Endothelial cell (in vitro differentiated cells): ENCODE data around the gene TMEM151B. TPM values are rescaled to one million over a fixed set of nuclear protein-coding genes. Genes with fewer than 3 reads are reported as not detected.

ENCODE experiments used
- DNase-seq: peaks from one replicate; pipeline ENCODE4 v3.0.0; 2021; ENCODE audit warnings: low spot score
- H3K27ac Mint-ChIP-seq: one replicate; pipeline ENCODE4 v1.8.0; 2021; ENCODE audit warnings: mixed read lengths, inconsistent platforms; ENCODE audit not compliant: unreplicated experiment
- H3K27me3 Mint-ChIP-seq: one replicate; pipeline ENCODE4 v1.8.0; 2021; ENCODE audit warnings: mild to moderate bottlenecking, moderate library complexity, mixed read lengths, inconsistent platforms; ENCODE audit not compliant: unreplicated experiment
- H3K36me3 Mint-ChIP-seq: one replicate; pipeline ENCODE4 v1.8.0; 2021; ENCODE audit warnings: mild to moderate bottlenecking, low read depth, mixed read lengths, inconsistent platforms; ENCODE audit not compliant: unreplicated experiment
- H3K4me1 Mint-ChIP-seq: one replicate; pipeline ENCODE4 v1.8.0; 2021; ENCODE audit warnings: mild to moderate bottlenecking, mixed read lengths, inconsistent platforms; ENCODE audit not compliant: unreplicated experiment
- H3K4me3 Mint-ChIP-seq: one replicate; pipeline ENCODE4 v1.8.0; 2021; ENCODE audit warnings: mild to moderate bottlenecking, mixed read lengths, inconsistent platforms; ENCODE audit not compliant: unreplicated experiment
- H3K9me3 Mint-ChIP-seq: one replicate; pipeline ENCODE4 v1.8.0; 2021; ENCODE audit warnings: mixed read lengths, inconsistent platforms; ENCODE audit not compliant: unreplicated experiment
- CTCF ChIP-seq: fragments of 200-600 bp; sonication (generic); IDR thresholded peaks from one replicate; pipeline ENCODE4 v1.5.0; 2021; ENCODE audit warnings: antibody characterized with exemption; ENCODE audit not compliant: unreplicated experiment
- long read RNA-seq: library from polyadenylated mRNA; unstranded; transcript quantifications from one replicate; pipeline ENCODE4 v2.0.0, GENCODE V29; 2020; ENCODE audit not compliant: unreplicated experiment
- total RNA-seq: library from RNA; stranded (reverse); fragmentation: NEBNext Ultra II Directional; extraction: Animal tissue kit (Norgen Biotek cat#: 25700); gene quantifications from one replicate; pipeline ENCODE4 v1.2.1, GENCODE V29; 2021; ENCODE audit not compliant: unreplicated experiment

TMEM151B gene
- 0.28 TPM for total RNA-seq
- long read RNA-seq = 0 reads

GRCh38 chr6:44269921-44270525 lies at the start of gene TMEM151B:
TMEM151B (plus strand) TSS chr6:44270450; CDS start chr6:44270743, 293 bp downstream.
- peak within 1 kb of the TSS; percentile 83 for H3K4me3 Mint-ChIP-seq
- no peak for TF ChIP-seq CTCF
- no peak for DNase-seq
- peaks cover 18% of the 10 kb centered on the region for H3K27me3 Mint-ChIP-seq
- peaks cover 11% of the 10 kb centered on the region for H3K4me1 Mint-ChIP-seq
- no peaks in the 10 kb centered on the region for H3K9me3 Mint-ChIP-seq
- no peak within 1 kb of the TSS for H3K27ac Mint-ChIP-seq
- H3K36me3 Mint-ChIP-seq = peaks cover 5% of the 10 kb centered on the region

GRCh38 chr6:44220913-44221290 lies 49.3 kb upstream of the TMEM151B start:
- Mint-ChIP-seq H3K4me3 (peak overlapping the region; percentile 74), H3K9me3 (no peaks in the 10 kb centered on the region), H3K27me3 (peaks cover 4% of the 10 kb centered on the region), H3K27ac (no peak overlapping the region), H3K4me1 (peaks cover 60% of the 10 kb centered on the region), H3K36me3 (no peaks in the 10 kb centered on the region)
- no peak for DNase-seq
- TF ChIP-seq CTCF = no peak

GRCh38 chr6:44221291-44221960 lies 48.8 kb upstream of the TMEM151B start:
- peaks cover 4% of the 10 kb centered on the region for H3K27me3 Mint-ChIP-seq
- no peaks in the 10 kb centered on the region for H3K9me3 Mint-ChIP-seq
- H3K4me3 Mint-ChIP-seq = peak overlapping the region; percentile 74
- peak; percentile 74 for DNase-seq
- peak; percentile 59 for TF ChIP-seq CTCF
- no peaks in the 10 kb centered on the region for H3K36me3 Mint-ChIP-seq
- H3K27ac Mint-ChIP-seq = no peak overlapping the region
- H3K4me1 Mint-ChIP-seq = peaks cover 62% of the 10 kb centered on the region

GRCh38 chr6:44221961-44222335 lies 48.3 kb upstream of the TMEM151B start:
- Mint-ChIP-seq H3K9me3 (no peaks in the 10 kb centered on the region), H3K27ac (no peak overlapping the region), H3K4me1 (peaks cover 57% of the 10 kb centered on the region), H3K36me3 (no peaks in the 10 kb centered on the region), H3K27me3 (peaks cover 2% of the 10 kb centered on the region), H3K4me3 (no peak overlapping the region)
- no peak for DNase-seq
- no peak for TF ChIP-seq CTCF
